HUDEP-2 (cell line): ENCODE results near the gene ERICH4.
"Not testable (repeated sequence)": the region's sequence is repeated elsewhere in the genome, so short reads cannot be mapped to it uniquely, and the experiment has no call there.

Source experiments
- DNase-seq, 76 experiments: peaks; one replicate each; lab custom pipeline; 2025; ENCODE audit not compliant: unreplicated experiment in 76 of 76; lab: John Stamatoyannopoulos, UW

The ERICH4 gene

GRCh38 chr19:41463257-41464256, 20.6 kb downstream of the ERICH4 start:
- not testable (repeated sequence) for DNase-seq

- no peak for DNase-seq
Measured at GRCh38 chr19:41476583-41476982, 33.6 kb downstream of the ERICH4 start.

GRCh38 chr19:41478171-41478570, 35.2 kb downstream of the ERICH4 start:
- DNase-seq = no peak

GRCh38 chr19:41478875-41479756, 36.2 kb downstream of the ERICH4 start:
- DNase-seq = no peak

GRCh38 chr19:41479757-41480191, 36.8 kb downstream of the ERICH4 start:
- DNase-seq = peak in 3 of 76 experiments; percentile 4 to 18 (median 5)

GRCh38 chr19:41480336-41480735, 37.4 kb downstream of the ERICH4 start:
- DNase-seq = no peak

- no peak for DNase-seq
Measured at GRCh38 chr19:41484822-41485221, 41.9 kb downstream of the ERICH4 start.

- not testable (repeated sequence) for DNase-seq
Measured at GRCh38 chr19:41486953-41487352, 44.0 kb downstream of the ERICH4 start.

GRCh38 chr19:41492843-41493242, 49.9 kb downstream of the ERICH4 start:
- DNase-seq = no peak
